MM.1S (cell line): ENCODE results near the gene OBSL1.

Experiments used
- CTCF ChIP-seq: fragments of 300-600 bp; sonication (generic); IDR thresholded peaks from 2 replicates; pipeline ENCODE4 v1.5.1; 2016; ENCODE audit warnings: antibody characterized with exemption, low read length, mixed read lengths
- EZH2 ChIP-seq: fragments of 300-600 bp; sonication (generic); optimal IDR thresholded peaks from 2 replicates; pipeline ENCODE3; 2017; ENCODE audit warnings: low read depth, mild to moderate bottlenecking, antibody characterized with exemption, low read length, mixed read lengths
- EZH2phosphoT487 ChIP-seq: fragments of 300-600 bp; sonication (generic); IDR thresholded peaks from 2 replicates; pipeline ENCODE4 v1.6.1; 2018; ENCODE audit warnings: antibody characterized with exemption, low read length

DNA sequence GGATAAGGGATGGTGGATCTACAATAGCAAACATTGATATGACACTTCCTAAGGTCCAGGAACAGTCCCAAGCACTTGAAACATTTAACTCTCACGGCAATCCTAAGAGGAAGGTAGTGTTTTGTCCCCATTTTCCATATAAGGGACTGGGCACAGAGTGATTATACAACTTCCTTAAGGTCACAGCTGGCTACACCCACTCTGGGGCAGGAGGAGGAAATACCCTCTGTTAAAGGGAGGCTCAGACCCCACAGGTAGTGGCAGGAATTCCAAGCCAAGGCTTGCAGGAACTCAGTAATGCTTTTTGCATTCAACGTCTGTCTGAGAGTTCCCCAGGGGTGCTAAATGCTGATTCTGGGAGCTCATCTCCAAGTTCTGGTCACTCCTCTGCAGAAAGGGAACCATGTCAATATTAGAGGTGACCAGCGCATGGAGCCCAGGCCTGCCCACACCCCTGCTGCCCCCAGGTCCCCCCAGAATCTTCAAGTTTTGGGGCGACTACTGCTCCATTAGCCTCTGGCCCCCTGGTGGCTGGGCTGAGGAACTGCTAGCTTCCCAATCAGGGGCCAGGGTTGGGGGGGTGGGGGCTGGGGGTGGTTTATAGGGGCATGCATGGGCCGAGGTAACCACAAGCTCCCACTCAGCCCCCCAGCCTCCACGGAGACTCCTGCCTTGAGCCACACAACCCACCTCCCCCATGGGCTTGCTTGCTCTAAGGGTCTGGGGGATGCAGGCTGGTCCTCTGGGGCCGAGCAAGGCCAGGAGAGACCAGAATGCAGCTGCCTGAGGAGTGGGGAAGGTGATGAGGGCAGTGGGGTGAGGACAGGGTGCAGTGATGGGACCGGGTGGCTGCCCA, 11.1 kb downstream of the OBSL1 start:
- peak; percentile 45 for TF ChIP-seq CTCF
- TF ChIP-seq EZH2 = no peak
- no peak for TF ChIP-seq EZH2phosphoT487
